ENCODE results near the gene NKD1.

The NKD1 gene

GRCh38 chr16:50602531-50603205 is 54.5 kb downstream of the NKD1 start:
- no peak for DNase-seq

- no peak for DNase-seq
Observed at GRCh38 chr16:50603206-50604064, 55.2 kb downstream of the NKD1 start.

GRCh38 chr16:50604065-50604418 is 55.8 kb downstream of the NKD1 start:
- no peak for DNase-seq

GRCh38 chr16:50604610-50605009 is 56.4 kb downstream of the NKD1 start:
- no peak for DNase-seq

DNA sequence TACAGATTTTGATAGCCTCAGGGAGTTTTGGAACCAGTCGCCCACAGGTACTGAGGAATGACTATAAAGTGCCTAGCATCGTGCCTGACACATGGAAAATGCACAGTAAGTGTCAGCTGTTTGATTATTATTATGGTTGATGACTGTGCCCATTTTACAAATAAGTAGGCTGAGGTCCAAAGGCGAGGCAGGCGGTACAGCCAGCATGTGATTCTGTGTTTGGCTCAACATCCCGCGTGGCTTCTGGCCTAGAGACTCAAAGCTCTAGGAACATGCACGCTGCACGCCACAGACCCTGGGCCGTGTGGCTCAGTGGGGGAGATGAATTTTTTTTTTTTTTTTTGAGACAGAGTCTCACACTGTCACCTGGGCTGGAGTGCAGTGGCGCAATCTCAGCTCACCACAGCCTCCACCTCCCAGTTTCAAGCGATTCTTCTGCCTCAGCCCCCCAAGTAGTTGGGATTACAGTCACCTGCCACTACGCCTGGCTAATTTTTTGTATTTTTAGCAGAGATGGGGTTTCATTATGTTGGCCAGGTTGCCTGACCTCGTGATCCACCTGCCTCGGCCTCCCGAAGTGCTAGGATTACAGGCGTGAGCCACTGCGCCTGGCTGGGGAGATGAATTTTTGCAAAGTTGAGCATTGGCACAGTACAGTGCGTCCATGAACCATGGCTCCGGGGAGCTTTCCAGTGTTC is 57.7 kb downstream of the NKD1 start:
- no peak for DNase-seq

GRCh38 chr16:50606431-50607050 is 58.3 kb downstream of the NKD1 start:
- DNase-seq, result no peak

- no peak for DNase-seq
Observed at GRCh38 chr16:50607051-50607431, 58.8 kb downstream of the NKD1 start.

- no peak for DNase-seq
Observed at GRCh38 chr16:50607447-50607846, 59.3 kb downstream of the NKD1 start.

DNA sequence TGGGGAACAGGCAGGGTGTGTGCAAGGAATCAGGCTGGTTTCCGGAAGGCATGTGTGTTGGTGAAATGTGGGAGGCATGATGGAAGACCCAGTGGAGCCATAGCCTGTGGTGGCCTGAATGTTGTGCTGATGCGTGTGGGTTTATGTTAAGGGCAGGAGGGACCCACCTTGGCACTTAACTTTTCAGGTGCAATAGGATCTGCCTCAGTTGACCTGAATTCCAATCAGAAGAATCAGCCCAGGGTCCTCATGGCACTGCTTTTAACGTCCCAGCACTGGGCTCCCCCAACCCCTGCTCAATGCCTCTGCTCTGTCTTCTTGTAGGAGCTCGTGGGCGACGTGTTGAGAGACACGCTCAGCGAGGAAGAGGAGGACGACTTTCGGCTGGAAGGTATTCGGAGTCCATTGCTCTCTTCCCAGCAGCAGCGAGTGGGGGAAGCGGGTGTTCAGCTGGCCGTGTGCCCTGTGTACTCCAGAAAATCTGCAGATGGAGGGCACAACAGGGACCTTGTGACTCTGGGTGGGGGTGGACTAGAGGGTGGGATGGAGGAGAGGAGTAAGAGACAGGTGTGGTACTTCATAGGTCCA is 59.9 kb downstream of the NKD1 start:
- no peak for DNase-seq

GRCh38 chr16:50609049-50609448 is 60.9 kb downstream of the NKD1 start:
- DNase-seq, result no peak

DNA sequence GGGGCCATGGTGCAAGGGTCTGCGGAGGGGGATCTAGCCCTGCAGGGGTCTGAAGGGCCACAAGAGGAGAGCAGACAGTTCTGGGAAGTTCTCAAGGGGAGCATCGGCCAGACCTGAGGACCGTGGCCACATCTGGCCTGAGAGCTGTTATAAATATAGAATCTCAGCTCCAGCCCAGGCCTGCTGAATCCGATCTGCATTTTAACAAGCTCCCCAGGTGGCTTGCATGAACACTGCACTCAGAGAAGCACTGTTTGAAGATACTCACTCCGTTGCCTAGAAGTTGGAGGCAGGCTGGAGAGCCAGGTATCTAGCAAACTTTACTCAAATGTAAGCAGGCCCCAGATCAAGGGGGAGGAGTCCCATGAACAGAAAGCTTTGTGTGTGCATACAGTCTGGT is 61.3 kb downstream of the NKD1 start:
- DNase-seq, result no peak

DNA sequence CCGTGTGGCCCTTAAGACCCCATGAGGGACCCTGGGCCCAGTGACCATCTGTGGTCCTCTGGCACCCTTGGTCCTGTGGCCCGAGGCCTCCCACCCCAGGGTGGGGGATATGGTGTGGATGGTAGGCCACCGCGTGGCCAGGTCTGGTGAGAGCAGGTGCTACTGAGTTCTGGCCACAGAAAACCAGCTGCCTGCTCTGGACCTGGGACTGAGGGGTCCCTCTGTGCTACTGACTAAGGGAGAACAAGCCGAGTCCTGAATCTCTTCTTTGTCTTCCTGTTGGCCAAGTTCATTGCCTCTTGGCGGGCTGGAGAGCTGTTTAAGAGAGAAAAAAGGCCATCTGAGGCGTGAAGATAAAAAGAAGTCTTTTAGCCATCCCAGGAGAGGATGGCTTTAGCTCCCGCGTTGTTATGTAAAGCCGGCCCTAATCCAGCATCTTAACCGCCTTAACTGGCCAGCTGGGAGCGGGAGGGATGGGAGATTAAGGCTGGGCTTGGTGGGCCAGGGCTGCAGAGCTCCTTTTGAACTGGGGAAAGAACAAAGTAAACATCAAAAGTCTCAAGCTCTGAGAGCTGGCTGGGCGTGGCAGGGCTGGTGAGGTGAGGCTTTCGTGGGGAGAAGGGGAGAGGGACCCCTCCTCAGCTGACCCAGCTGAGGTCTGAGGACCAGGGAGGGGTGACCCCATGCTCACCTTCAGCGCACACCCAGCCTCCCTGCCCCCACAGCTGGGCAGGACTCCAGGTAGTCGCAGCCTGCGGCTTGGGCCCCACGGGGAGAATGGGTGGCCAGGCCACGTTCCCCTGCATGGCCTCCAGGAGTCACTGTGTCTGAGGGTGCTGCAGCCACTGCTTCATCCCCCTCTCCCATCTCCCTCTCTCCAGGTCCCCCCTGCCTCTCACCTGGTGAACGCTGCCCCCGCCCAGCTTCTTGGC is 62.4 kb downstream of the NKD1 start:
- DNase-seq, result no peak

DNA sequence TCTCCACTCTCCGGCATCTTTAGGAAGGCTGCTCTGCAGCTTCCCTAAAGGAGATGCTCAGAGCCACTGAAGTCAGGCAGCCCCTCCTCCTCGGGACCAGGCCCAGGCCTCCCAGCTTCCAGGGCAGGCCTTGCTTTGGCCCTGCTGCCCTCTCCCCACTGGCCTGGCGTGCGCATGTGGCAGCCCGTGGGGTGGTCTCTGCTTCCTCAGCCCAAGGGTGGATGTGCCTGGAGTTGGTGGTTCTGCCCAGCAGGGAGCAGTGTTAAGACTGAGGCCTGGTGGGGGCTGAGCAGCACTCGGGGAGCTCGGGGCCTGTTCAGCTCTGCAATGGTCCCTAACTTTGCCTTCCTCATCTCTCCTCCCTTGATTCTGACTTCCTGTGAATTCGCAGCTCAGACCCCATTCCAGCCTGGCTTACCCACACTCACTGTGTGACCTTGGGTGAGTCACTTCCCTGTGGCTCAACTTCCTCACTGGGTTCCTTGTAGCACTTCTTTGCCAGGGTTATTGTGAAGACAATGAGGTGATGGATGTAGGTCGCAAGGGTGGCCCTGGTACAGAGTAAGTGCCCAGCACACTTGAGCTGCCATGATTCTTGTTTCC is 63.2 kb downstream of the NKD1 start:
- DNase-seq, result no peak

DNA sequence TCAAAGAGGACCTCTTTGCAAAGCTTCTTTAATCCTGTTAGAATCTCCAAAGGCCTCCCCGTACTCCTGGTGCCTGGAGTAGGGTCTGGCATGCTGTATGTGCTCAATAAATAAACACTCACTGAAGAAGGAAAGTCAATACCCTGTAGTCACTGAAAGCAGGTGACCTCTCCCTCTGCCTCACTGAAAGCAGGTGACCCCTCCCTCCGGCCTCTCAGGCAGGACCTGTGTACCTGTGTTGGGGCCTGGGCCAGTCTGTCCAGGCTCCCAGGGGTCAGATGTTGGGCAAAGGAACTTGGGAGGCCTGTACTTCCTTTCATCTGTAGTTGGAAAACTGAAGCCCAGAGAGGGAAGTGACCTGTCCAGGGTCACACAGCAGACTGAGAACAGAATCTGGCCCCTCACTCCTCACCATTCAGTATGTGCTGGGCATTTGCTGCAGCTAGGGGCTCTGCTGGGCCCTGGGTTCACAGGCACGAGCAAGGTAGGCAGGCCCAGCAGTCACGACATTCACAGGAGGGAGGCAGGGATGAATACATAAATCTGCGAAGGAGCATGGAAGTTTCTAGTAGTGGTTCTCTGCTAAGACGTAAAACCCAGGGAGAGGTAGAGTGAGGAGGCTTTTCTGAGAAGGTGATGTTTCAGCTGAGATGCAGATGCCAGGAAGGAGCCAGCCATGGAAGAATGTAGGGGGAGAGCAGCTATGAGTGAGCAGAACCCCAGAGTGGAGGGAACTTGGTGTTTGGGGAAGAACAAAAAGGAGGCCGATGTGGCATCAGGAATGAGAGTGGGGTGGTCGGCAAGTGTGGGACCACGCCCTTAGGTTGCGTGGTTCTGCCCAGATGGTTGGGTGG is 64.0 kb downstream of the NKD1 start:
- DNase-seq, result no peak

GRCh38 chr16:50612849-50613198 is 64.6 kb downstream of the NKD1 start:
- DNase-seq, result no peak

DNA sequence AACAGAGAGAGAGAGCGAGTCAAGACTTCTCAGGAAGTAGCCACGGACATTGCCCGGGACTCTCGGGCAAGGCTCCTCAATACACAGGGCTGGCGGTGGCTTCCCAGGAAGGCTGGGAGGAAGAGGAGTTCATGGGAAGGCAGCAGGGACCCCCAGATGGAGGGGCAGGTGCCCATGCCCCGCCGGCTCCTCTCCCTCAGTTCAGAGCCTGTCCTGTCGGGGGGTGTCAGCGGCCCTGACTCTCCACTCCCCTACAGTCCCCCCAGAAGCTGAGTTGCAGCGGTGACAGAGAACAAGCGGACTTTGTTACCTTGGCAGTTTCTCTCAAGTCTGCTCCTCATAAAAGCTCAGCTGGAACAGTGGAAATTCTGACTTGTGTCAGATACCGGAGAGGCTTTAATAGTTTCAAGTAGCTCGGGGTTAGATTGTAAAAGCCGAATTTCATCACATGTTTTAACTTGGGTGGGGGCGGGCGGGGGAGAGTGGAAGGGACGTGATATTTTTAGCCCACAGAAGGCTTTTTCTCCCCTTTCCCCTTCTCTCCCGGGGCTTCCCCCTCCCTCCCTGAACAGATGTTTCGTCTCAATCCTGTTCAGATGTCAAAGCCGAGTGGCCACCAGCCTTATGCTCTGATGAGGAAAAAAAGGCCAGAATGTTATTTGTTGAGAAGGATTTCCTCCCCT is 65.2 kb downstream of the NKD1 start:
- DNase-seq, result no peak

DNA sequence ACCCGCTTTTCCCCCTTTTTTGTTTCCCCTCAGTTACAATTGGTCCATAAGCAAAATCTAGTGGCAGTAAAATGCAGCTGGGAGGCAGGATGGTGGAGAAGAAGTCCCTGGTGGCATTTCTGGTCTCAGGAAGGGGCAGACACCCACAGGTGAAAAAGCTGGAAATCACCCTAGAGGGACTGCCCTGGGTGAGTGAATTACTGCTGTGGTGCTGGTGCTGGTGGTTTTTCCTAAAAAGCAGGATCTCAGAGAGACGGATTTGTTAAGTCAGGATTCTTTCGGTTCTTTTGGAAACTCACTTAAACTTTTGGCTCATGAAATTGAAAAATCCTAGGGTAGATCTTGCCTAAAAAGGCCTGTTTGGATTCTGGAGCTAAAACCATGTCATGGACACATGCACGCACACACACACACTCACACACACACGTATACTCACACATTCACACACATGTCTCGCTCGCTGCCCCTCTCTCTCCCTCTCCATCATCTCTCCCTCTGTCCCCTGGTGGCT is 65.8 kb downstream of the NKD1 start:
- DNase-seq, result no peak

DNA sequence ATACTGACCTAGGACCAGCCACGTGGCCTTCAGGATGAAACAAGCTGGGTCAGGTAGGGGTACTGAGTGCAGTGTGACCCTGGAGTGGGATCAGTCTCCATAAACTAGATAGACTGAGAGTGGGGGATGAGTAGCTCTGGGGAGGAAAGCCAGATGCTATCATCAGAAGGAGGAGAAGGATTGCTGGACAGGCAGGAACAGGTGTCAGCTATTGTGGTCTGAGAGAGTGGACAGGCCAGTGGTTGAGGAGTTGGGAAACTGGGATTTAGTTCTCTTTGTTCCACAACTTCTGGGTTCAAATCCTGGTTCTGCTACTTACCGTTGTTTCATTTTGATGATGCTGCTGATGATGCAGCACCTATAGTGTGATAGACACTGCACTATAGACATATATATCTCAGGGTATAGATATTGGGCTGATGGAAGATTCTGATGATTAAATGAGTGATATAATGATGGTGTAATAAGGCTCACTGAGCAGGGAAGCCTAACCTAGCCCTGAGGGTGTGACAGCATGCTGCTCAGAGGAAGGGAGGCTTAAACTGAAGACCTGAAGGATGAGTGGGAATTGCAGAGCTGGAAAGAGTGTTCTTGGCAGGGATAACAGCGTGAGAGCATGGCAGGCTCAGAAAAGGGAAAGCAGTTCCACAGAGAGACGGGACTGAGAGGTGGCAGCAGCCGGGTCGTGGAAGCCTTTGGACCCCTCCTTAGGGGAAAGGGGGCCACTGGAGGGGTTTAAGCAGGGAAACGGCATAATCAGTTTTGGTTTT is 66.9 kb downstream of the NKD1 start:
- no peak for DNase-seq

- no peak for DNase-seq
Observed at GRCh38 chr16:50615891-50616290, 67.7 kb downstream of the NKD1 start.
